G401 (cell line): ENCODE measurements around the gene EXPH5. TPM values are rescaled to one million over a fixed set of nuclear protein-coding genes. Genes with fewer than 3 reads are reported as not detected.
"Not testable (repeated sequence)": the region's sequence is repeated elsewhere in the genome, so short reads cannot be mapped to it uniquely, and the experiment has no call there.

ENCODE experiments used
- DNase-seq: peaks from one replicate; pipeline ENCODE4 v3.0.0-alpha.2; 2015; ENCODE audit warnings: low spot score
- in situ Hi-C: cut with HindIII; loops from 2 replicates; pipeline ENCODE4 v1.10.0; 2016; ENCODE audit warnings: low sequenced_read_pairs, mixed read lengths
- total RNA-seq: library from RNA; depleted of rRNA; stranded (reverse); fragments of >200 nt; shearing (Covaris generic); gene quantifications from 2 replicates; pipeline ENCODE4 v1.2.3, GENCODE V29; 2014

The EXPH5 gene
- total RNA-seq, 1 experiment from 2014 or later, result 6.5 TPM

DNA sequence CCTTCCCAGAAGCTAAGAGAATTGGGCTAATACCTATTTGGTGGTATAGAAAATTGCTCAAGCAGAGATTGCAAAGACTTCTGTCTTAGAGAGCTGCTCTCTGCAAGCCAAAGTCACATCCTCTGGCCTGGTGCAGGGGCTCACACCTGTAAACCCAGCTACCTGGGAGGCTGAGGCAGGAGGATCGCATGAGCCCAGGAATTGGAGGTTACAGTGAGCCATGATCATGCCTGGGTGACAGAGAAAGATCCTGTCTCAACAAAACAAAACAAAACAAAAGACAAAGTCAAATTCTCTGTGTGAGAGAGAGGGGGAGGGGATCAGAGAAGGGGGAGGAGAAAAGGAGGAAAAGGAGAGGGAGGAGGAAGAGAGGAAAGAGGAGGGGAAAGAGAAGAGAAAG, 15.0 kb upstream of the EXPH5 start:
- no peak for DNase-seq
- in situ Hi-C loops, result no loop called here

DNA sequence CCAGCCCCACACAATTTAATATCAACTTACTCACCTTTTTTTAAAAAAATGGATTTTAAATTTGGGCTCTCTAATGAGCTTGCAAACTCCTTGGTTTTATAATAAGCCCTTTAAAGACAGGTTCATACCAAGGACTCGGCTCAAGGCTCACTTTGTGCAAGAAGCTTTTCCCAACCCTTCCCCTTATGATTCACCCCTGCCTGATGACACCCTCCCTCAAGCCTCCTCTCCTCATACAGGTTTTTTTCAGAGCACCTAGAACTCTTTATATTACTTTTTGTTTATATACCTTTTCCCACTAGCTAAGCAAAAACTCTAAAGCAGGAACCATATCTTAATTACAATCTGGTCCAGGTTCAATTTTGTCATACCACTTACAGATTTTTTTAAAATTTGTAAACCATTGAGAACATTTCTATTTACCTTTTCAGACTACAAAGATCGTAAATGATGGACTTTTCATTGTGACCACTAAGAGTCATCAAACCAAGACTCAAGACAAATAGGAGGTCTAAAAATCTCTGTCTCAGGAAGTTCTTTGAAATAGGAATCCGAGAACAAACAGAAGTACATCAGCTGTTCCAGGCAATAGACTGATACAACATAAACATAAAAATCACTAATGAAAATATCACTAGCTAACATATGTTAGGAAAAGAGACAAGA, 13.1 kb upstream of the EXPH5 start:
- DNase-seq, result no peak
- in situ Hi-C loops, result no loop called here

DNA sequence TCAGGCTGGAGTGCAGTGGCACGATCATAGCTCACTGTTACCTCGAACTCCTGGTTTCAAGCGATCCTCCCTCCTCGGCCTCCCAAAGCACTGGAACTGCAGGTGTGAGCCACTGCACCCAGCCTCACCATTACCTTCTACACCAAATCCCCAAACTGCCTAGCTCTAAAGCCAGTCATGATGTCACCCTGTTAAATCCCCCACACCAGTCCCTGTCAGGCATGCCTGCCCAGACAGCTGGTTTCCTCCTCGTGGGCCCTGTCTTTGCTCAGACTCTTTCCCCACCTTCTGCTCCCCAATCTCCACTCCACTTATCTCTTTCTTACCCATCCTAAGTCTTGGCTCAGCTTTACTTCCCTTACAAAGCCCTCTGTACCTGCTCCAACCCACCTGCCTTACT, 12.5 kb upstream of the EXPH5 start:
- in situ Hi-C loops, result no loop called here
- no peak for DNase-seq

DNA sequence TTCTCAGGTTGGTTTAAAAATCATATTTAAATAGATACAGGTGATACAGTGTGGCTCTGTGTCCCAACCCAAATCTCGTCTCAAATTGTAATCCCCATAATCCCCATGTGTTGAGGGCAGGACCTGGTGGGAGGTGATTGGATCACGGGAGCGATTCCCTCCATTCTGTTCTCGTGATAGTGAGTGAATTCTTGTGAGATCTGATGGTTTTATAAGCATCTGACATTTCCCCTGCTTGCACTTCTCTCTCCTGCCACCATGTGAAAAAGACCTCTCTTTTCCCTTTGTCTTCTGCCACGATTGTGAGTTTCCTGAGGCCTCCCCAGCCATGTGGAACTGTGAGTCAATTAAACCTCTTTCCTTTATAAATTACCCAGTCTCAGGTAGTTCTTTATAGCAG, 9.2 kb upstream of the EXPH5 start:
- peak; percentile 18 for DNase-seq
- in situ Hi-C loops, result not testable (repeated sequence)

DNA sequence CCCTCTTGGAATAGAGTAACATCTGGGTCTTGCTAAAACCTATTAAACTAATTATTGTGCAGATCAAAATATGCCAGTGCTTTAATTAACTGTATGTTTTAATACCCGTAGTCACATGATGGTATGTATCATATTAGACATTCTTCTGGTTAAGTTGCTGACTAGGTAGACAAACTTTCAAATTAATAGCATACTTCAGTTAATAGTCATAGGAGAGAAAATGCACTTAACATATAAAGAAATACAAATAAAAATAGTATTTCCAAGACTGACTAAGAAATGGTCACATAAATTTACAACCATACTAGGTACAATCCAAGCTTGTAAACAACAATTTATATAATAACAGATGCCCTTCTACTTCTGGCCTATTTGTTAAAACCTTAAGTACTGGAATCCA, 7.6 kb upstream of the EXPH5 start:
- DNase-seq, result no peak

DNA sequence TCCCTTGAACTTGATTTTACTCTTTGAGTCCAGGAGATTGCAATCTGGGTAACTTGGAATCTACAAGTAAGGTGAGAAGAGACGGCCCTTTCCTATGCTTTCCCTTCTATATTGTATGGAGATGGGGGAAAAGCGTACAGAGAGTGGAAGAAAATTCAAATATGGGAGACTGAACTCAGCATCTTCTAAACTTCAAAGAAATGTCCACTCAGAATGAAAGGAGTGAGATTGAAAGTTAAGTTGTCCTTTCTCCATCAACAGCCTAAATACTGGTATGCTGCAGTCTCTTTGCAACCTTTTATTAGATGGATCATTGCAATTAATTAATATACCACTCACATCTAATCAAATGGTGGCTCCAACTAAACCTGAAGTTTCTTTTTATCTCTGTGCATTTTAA, 6.4 kb upstream of the EXPH5 start:
- DNase-seq, result no peak
- in situ Hi-C loops, result no loop called here

More for the DNA sequence above, 7.6 kb upstream of the EXPH5 start:
- in situ Hi-C loops, result no loop called here

DNA sequence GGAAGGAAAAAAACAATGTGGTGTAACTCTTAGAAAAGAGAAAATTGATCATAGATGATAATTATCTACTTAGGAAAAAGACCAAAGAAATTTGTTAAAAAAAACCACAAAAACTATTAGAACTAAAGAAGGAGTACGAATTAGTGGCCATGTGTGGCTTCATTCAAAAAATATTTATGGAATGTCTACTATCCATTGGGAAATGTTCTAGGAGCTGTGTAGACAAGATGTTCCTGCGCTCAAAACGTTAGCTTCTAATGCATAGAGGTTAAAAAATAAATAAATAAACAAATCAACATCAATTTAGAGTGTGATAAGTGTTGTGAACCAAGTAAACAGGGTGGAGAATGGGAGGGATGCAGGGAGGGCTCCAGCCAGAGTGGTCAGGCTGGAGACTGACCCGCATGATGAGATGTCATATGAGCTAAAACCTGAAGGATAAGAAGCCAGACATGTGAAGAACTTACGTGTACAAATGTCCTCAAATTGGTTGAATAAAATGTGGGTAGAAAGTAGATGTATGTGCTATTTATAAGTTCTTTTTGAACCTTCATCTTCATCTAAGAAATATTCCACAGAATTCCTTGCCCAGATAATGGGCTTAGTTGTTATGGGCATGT, 4.3 kb upstream of the EXPH5 start:
- in situ Hi-C loops, result no loop called here

DNA sequence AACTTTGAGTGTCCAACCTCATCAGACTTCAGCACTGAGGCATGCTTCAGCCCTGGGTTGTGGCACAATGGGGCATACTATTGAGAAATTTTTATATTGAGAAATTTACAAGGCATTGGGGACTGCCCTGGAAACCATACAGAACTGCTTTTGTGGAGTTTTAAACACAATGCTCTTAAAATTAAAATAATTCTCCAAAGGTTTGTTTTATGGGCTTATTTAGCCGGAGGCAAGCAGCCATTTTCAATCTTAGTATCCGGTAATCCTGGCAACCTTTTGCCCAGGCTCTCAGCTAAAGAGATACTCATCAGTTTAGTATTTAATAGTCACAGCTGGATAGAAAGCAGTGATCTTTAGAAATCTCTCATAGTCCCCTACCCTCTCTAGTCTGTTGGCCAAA, 3.1 kb upstream of the EXPH5 start:
- in situ Hi-C loops, result no loop called here
- DNase-seq, result no peak

More for the DNA sequence above, 4.3 kb upstream of the EXPH5 start:
- no peak for DNase-seq

DNA sequence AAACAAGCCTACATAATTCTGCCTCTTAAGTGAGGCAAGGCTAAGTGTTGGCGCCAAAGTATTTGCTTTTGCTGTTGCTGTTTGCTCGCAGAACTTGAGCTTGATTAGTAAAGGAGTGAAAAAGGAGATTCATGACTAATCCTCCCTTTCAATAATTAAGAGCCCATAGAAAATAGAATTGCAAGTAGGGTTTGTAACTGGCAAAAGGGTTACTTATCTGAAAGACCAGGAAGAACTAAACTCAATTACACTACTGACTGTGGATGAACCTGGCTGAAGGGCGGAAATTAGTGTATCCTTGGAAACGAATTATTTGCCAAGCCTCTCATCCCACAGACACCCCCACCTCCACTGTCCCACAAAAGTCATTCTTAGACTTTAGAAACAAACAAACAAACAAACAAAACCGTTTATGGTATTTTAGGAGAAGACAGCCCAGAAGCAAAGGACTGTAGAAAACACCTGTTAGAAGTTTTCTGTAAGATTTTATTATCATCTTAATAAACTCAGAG, 411 bp upstream of the EXPH5 start:
- DNase-seq, result no peak
- in situ Hi-C loops, result no loop called here

DNA sequence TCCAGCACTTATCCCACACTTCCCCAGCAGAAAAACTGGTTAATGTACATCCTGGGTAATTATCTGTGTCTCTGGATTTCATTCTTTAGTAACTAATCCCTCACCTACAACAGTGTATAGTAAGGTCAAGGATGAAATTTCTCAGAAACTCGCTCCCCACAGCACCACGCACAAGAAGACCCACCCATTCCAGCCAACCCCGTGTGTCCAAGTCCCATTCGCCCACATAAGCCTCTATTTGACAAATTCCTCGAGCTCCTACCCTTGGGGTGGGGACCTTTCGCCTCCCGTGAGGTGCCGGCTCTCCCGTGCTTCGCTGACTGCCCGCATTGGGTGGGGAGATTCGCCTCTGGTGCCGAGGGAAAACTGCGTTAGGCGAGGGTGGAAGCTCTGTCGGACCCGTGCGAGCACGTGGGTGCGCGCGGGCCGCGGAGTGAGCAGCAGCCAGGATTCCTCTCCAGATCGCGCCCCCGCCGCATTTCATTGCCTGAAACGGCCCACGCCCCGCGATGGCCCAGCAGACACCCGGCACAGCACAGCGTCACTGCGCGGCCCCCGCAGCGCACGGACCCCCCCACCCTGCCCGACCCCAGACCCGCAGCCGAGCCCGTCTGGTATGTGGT, 866 bp downstream of the EXPH5 start:
- peak; percentile 53 for DNase-seq
- in situ Hi-C loops, result no loop called here

DNA sequence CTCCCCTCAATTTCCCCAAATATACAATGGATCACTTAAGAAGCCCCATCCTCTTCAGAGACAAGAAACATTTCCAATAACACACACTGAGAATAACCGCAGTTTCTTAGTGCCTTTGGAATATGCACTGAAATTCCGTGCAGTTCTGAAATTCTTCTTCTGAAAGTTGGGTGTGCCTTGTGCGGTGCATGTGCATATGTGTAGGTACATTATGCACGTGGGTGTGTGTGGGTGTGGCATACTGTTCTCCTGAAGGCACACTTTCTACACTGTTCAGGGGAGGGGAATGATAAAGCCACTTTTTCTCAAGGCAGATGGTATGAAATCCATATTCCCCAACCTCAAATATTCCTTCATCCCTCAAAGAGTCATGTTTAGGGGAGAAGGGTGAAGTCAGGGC, 1.7 kb downstream of the EXPH5 start:
- DNase-seq, result peak; percentile 22
- in situ Hi-C loops, result no loop called here

DNA sequence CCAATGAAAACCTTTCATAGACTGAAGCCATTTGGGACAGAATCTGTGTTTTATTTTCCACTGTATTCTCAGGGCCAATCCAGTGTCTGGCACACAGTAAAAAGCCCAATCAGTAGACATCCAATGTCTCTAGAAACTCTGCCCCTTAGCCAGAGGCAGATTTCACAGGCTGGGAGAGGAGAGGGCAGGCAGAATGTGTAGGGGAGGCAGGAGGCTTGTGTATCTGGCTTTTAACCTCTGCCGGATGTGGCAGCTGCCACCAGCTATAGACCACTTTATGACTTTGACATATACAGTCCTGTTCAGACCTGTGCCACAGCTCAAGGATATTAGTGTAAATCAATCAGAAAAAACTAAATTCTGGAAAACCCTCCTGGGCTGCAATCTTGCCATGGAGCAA, 4.4 kb downstream of the EXPH5 start:
- in situ Hi-C loops, result no loop called here
- peak; percentile 5 for DNase-seq

DNA sequence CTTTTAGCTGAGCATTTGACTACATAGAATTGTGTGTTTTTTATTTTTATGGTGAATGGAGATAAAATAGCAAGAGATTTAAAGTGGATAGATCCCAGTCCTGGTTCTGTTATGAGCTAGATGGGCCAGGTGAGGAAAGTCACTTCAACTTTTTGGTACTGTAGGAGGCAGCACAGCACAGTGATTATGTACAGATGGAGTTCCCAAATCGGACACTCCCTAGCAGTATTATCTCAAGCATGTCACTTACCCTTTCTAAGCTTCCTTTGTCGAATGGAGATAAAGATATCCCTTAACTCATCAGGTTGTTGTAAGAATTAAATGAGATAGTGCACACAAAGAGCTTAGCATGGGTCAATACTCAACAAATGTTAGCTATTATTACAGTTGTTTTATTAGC, 5.3 kb downstream of the EXPH5 start:
- no peak for DNase-seq
- in situ Hi-C loops, result no loop called here

DNA sequence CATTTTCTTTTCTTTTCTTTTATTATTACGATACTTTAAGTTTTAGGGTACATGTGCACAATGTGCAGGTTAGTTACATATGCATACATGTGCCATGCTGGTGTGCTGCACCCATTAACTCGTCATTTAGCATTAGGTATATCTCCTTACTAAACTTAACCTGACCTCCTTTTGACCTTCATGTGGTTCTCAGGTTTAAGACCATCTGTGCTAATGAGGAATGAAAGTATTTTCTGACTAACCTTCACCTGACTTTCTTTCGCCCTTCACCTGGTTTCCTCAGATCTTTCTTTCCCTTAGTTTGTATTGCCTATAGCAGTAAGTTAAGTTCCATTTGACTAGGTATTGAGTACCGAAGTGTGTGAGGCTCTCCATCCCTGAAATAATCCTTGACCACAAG, 6.5 kb downstream of the EXPH5 start:
- in situ Hi-C loops, result no loop called here

DNA sequence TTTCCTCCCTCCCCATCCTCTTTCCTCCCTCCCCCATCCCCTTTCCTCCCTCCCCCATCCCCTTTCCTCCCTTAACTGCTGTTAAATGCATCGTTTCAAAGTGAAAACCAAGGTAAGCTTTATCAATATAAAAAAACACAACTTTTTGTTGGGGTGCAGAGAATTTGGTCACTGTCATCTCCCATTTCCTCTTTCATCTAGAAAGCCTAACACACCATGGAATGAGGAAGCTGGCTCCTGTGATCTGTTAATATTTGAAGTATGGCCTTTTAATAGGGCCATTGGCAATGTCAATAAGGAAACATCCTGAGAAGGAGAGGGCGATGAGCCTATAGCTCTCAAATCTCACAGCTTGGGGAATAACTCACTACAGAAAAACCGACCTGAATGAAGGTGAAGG, 7.0 kb downstream of the EXPH5 start:
- in situ Hi-C loops, result no loop called here
- no peak for DNase-seq

More for the DNA sequence above, 6.5 kb downstream of the EXPH5 start:
- DNase-seq, result no peak

DNA sequence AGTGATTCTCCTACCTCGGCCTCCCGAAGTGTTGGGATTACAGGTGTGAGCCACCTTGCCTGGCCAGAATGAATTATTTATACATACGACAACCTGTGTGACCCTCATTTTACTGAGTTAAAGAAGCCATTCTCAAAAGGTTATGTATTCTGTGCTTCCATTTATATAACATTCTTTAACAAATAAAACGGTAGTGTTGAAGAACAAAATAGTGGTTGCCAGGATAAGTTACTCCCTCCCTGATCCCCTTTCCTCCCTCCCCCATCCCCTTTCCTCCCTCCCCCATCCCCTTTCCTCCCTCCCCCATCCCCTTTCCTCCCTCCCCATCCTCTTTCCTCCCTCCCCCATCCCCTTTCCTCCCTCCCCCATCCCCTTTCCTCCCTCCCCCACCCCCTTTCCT, 7.4 kb downstream of the EXPH5 start:
- DNase-seq, in situ Hi-C loops: not testable (repeated sequence)

DNA sequence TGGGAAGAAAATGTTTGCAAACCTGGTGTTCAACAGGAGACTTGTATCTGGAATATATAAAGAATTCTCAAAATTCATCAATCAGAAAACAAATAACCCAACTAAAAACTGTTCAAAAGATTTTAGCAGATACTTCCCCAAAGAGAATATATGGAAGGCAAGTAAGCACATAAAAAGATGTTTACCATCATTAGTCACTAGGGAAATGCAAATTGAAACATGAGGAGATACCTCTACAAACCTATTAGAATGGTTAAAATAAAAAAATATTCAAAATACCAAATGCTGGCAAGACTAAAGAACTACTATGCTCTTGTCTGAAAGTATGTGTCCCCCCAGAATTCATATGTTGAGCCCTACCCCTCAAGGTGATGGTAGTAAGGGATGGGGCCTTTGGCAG, 8.6 kb downstream of the EXPH5 start:
- in situ Hi-C loops, result no loop called here
- no peak for DNase-seq

DNA sequence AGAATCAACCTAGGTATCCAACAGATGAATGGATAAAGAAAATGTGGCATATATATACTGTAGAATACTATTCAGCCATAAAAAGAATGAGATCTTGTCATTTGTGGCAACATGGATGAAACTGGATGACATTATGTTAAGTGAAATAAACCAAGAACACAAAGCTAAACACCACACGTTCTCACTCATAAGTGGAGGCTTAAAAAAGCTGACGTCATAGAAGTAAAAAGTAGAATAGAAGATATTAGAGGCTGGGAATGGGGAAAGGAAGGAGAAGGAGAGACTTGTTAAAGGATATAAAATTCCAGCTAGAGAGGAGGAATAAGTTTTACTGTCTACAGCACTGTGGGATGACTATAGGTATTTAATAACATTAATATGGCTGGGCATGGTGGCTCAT, 12.9 kb downstream of the EXPH5 start:
- in situ Hi-C loops, result no loop called here
- DNase-seq, result no peak

DNA sequence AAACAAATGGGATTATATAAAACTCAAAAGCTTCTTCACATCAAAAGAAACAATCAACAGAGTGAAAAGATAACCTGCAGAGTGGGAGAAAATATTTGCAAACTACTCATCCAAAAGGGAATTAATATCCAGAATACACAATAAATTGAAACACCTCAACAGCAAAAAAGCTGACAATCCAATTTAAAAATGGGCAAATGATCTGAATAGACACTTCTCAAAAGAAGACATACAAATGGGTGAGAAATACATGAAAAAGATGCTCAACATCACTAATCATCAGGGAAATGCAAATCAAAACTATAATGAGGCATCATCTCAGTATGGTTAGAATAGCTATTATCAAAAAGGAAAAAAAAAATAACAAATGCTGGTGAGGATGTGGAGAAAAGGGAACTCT, 13.5 kb downstream of the EXPH5 start:
- in situ Hi-C loops, result no loop called here
- no peak for DNase-seq

DNA sequence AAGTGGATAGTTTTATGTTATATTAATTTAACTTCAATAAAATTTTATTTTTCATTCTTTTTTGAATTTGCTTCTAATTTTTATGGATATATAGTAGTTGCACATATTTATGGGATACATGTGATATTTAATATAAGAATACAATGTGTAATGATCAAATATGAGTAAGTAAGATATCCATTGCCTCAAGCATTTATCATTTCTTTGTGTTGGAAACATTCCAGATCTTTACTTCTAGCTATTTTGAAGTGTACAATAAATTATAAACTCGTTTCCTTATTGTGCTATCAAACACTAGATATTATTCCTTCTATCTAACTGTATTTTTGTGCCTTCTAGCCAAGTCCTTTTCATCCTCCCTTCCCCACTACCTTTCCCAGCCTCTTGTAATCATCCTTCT, 17.0 kb downstream of the EXPH5 start:
- DNase-seq, result no peak
- in situ Hi-C loops, result no loop called here

DNA sequence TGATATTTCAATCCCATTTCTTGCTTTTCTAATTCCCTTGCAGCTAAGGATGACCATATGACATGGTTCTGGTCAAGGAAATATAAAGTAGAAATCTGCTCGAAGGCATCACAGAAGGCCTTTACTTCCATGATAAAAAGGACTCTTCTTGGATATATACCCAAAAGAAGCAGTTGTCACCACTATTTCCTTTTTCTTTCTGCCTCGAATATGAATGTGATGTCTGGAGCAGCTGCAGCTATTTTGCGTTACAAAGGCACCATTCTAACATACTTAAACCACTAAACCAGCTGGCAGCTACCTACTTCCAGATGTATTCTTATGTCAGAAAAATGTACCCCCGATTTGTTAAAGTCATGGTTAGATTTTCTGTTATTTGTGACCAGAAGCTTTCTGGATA, 18.9 kb downstream of the EXPH5 start:
- DNase-seq, result no peak
- in situ Hi-C loops, result no loop called here
